MCF 10A (cell line): Measurements from ENCODE around the gene TMUB1. TPM values are rescaled to one million over a fixed set of nuclear protein-coding genes. Genes with fewer than 3 reads are reported as not detected.

Experiments used
- BruUV-seq: library from RNA; stranded (reverse); fragments of 400-500 nt; replicated peaks from 2 replicates; lab custom pipeline; 2021; lab: Mats Ljungman, UMichigan
- CTCF ChIA-PET: fragments of 300-600 bp; sonication (Branson Sonifier 250); formaldehyde crosslinking; extraction: SDS; loops from one replicate; lab custom pipeline; 2021; ENCODE audit warnings: antibody characterized with exemption, inconsistent platforms; lab: Yijun Ruan, JAX
- POLR2A ChIA-PET: fragments of 300-600, 350-650 bp; sonication (Branson Sonifier 250); formaldehyde crosslinking; extraction: SDS; loops from one replicate; lab custom pipeline; 2020; ENCODE audit warnings: antibody characterized with exemption, inconsistent platforms; lab: Yijun Ruan, JAX
- DNase-seq: peaks from one replicate; pipeline ENCODE4 v3.0.0-alpha.2; 2018; ENCODE audit not compliant: unreplicated experiment
- H3K27ac Mint-ChIP-seq: one replicate; pipeline ENCODE4 v1.8.0; 2022; ENCODE audit warnings: mild to moderate bottlenecking, low read depth, mixed read lengths; ENCODE audit not compliant: unreplicated experiment
- H3K27me3 Mint-ChIP-seq: one replicate; pipeline ENCODE4 v1.8.0; 2022; ENCODE audit warnings: mixed read lengths; ENCODE audit not compliant: insufficient read depth, unreplicated experiment
- H3K36me3 Mint-ChIP-seq: one replicate; pipeline ENCODE4 v1.8.0; 2022; ENCODE audit warnings: mild to moderate bottlenecking, moderate library complexity, mixed read lengths; ENCODE audit not compliant: insufficient read depth, unreplicated experiment
- H3K4me1 Mint-ChIP-seq: one replicate; pipeline ENCODE4 v1.8.0; 2022; ENCODE audit warnings: mixed read lengths; ENCODE audit not compliant: insufficient read depth, unreplicated experiment
- H3K4me3 Mint-ChIP-seq: one replicate; pipeline ENCODE4 v1.8.0; 2022; ENCODE audit warnings: mild to moderate bottlenecking, moderate library complexity, mixed read lengths; ENCODE audit not compliant: unreplicated experiment
- H3K9me3 Mint-ChIP-seq: one replicate; pipeline ENCODE4 v1.8.0; 2022; ENCODE audit warnings: mixed read lengths; ENCODE audit not compliant: unreplicated experiment
- intact Hi-C: fragments of 100-400 bp; cut with micrococcal nuclease; formaldehyde crosslinking; loops from 2 replicates; pipeline ENCODE4 v1.14.1; 2022
- total RNA-seq: library from RNA; stranded (reverse); gene quantifications from 2 replicates; pipeline ENCODE4 v1.2.3, GENCODE V29; 2022
- TF ChIP-seq, protein P1 (sequence below): fragments of 200-600 bp; IDR thresholded peaks from one replicate; pipeline ENCODE4 v1.8.0; 2022; ENCODE audit warnings: antibody characterized with exemption, mild to moderate bottlenecking; ENCODE audit not compliant: unreplicated experiment

The TMUB1 gene
- total RNA-seq, 1 experiment from 2014 or later: 30.1 TPM

DNA sequence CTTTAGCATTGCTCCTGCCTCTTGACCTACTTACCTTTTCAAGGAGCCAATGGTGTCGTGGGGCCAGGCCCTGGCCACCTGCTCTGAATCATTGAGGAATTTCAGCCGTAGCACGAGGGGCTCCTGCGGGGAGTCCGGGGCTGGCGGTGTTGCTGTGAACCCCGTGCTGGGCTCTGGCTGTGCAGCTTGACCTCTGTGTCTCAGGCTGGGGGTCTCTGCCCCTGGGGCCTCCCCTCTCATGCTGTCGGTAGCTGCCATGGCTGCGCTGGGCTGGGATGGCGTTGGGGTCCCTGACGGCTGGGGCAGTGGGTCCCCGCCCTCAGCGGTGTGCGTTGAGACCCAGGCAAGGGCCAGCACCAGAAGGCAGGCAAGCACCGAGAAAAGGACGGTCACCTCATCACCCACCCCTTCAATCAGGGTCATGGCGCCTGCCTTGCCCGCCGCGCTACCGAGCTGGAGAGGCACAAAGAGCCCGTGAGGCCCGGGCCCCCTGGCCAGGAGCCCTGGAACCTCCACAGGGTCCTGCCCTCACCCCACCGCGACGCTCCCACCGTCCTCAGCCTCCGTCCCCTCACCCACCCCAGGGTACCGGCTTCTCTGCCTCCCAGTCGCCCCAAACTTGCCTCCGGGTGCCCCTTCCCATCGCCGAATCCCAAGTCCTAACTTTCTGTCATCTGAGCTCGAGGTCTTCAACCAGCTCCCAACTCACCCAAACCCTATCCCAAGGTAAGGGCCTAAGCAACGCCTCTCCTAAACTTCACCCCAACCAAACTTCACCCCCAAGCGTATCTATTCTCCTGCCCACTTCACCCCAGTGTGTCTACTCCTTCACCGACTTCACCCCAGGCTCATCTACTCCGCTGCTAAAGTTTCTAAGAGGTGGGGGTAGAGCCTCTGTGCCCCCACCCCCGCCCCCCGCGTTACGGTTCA is 887 bp downstream of the TMUB1 start:
- no TSS peak for BruUV-seq
- Mint-ChIP-seq H3K4me3 (peak overlapping the region; percentile 91), H3K36me3 (peaks cover 15% of the 10 kb centered on the region), H3K27me3 (no peaks in the 10 kb centered on the region), H3K4me1 (peaks cover 35% of the 10 kb centered on the region), H3K27ac (peak overlapping the region; percentile 85), H3K9me3 (no peaks in the 10 kb centered on the region)
- TF ChIP-seq, protein P1, sequence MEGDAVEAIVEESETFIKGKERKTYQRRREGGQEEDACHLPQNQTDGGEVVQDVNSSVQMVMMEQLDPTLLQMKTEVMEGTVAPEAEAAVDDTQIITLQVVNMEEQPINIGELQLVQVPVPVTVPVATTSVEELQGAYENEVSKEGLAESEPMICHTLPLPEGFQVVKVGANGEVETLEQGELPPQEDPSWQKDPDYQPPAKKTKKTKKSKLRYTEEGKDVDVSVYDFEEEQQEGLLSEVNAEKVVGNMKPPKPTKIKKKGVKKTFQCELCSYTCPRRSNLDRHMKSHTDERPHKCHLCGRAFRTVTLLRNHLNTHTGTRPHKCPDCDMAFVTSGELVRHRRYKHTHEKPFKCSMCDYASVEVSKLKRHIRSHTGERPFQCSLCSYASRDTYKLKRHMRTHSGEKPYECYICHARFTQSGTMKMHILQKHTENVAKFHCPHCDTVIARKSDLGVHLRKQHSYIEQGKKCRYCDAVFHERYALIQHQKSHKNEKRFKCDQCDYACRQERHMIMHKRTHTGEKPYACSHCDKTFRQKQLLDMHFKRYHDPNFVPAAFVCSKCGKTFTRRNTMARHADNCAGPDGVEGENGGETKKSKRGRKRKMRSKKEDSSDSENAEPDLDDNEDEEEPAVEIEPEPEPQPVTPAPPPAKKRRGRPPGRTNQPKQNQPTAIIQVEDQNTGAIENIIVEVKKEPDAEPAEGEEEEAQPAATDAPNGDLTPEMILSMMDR: no peak
- ChIA-PET CTCF (interaction anchor here (0.6 to 15.0 kb wide), 3 partner anchors 27 to 661 kb away, joined by 3 to 315 read pairs (median 3); no protein-coding TSS in a partner anchor), POLR2A (interaction anchor here (0.7 to 10.0 kb wide), 7 partner anchors 9 to 150 kb away, joined by 3 to 151 read pairs (median 3); partner anchors contain the start of genes ABCB8, CDK5, CHPF2 and SLC4A2)
- no peak for DNase-seq
- intact Hi-C loops: no loop called here

DNA sequence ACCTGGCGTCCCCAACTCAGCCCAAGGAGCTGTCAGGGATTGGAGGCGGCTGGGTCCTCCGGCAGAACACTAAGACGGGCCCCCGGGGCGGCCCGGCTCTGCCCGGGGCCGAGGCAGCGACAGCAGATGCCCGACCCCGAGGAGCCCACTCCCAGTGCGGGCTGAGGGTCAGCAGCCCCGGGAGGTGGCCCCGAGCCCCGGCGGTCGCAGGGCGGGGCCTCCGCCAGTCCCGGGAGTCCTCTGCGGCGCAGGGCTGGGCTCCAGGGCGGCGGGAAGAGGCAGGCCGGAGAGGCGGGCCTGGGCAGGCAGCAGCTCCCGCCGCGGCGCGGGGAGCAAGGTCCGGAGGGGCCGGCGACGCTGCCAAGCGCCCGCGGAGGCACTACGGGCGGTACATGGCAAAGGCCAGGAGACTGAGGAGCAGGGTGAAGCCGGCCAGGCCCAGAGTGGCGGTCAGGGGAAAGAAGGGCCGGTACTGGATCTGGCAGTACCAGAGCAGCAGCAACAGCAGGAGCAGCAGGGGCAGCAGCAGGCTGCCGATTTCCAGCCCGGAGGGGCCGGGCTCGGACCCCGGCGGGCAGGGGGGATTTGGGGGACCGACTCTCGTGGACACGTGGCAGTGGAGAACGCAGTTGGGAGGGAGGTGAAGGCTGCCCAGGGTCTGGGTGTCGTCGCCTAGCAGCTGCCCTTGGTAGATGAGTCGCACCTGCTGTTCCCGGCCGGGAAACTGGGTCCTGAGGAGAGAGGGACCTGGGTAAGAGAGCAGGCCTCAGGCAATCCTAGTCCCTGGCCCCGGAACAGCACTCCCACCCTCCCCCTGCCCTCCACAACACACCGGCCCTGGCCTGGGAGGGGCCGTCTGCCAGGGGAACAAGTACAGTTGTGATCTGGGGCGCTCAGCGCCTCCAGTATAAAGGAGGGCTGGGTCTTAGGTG is 1.9 kb downstream of the TMUB1 start:
- intact Hi-C loops: loop anchor here (2.0 kb wide), 1 partner anchor 53 kb away; the partner anchor contains the start of gene ABCB8
- ChIA-PET POLR2A (interaction anchor here (1.1 to 10.0 kb wide), 5 partner anchors 21 to 53 kb away, joined by 4 to 151 read pairs (median 12); partner anchors contain the start of genes ABCB8, CDK5 and SLC4A2), CTCF (interaction anchor here (0.6 to 15.0 kb wide), 4 partner anchors 9 to 40 kb away, joined by 3 to 315 read pairs (median 3); no protein-coding TSS in a partner anchor)
- TF ChIP-seq, protein P1: no peak
- Mint-ChIP-seq H3K36me3 (peaks cover 9% of the 10 kb centered on the region), H3K9me3 (no peaks in the 10 kb centered on the region), H3K4me1 (peaks cover 35% of the 10 kb centered on the region), H3K27me3 (no peaks in the 10 kb centered on the region), H3K4me3 (peak overlapping the region; percentile 91), H3K27ac (peak overlapping the region; percentile 83)
- peak; percentile 42 for DNase-seq
- no TSS peak for BruUV-seq

DNA sequence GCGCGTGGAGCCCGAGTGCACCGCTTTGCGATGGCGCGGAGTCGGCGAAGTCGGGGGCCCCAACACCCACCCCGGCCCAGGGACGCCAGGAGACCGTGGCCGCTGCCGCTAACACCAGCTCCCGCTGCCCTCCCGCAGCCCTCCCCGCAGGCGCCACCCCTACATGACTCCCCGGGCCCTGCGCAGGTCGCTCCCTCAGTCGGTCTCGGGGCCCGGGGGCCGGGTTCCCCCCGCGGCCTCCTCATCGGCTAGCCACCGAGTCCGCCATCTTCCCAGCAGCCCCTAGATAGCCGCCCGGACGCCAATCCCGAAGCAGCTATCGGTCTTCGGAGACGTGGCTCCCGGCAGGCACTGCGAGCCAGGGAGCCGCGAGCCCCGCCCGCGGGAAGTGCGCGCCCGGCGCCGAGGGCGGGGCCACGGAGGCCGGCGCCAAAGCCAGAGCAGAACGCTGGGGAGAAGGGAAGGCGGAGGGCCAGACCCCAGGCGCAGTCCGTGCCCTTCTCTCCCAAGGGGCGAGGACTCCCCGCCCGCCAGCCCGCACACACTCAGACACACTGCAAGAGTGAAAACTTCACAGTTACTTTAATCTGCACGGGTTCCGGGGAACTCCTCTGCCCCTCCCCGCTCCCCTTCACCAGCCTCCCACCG is 2.6 kb downstream of the TMUB1 start, which contains the start of gene FASTK:
FASTK (minus strand) TSS at position 288 of the 648 bp plus-strand sequence; CDS start at position 245, 43 bp downstream.
- peak within 1 kb of the TSS; percentile 83 for H3K27ac Mint-ChIP-seq
- POLR2A ChIA-PET: interaction anchor here (0.8 to 10.0 kb wide), 6 partner anchors 20 to 101 kb away, joined by 3 to 151 read pairs (median 8); partner anchors contain the start of genes ABCB8, CDK5 and SLC4A2
- H3K27me3 Mint-ChIP-seq: no peaks in the 10 kb centered on the region
- CTCF ChIA-PET: interaction anchor here (0.5 to 1.0 kb wide), 6 partner anchors 10 to 51 kb away, joined by 3 read pairs; no protein-coding TSS in a partner anchor
- no TSS peak for BruUV-seq
- DNase-seq: peak; percentile 91
- H3K36me3 Mint-ChIP-seq: peaks cover 17% of the 10 kb centered on the region
- peaks cover 32% of the 10 kb centered on the region for H3K4me1 Mint-ChIP-seq
- H3K4me3 Mint-ChIP-seq: peak within 1 kb of the TSS; percentile 91
- intact Hi-C loops: loop anchor here (1.0 to 2.0 kb wide), 2 partner anchors 21 to 52 kb away; partner anchors contain the start of genes ABCB8 and SLC4A2
- no peaks in the 10 kb centered on the region for H3K9me3 Mint-ChIP-seq
- TF ChIP-seq, protein P1: no peak
